Epithelial cell of alveolus of lung (primary cell): ENCODE data around the gene ADAMTS5. TPM values are rescaled to one million over a fixed set of nuclear protein-coding genes. Genes with fewer than 3 reads are reported as not detected.

Experiments used
- total RNA-seq: library from RNA; depleted of rRNA; stranded (reverse); fragments of >200 nt; gene quantifications from 2 replicates; pipeline ENCODE4 v1.2.1, GENCODE V29; 2015

ADAMTS5 gene
- total RNA-seq, result 0.65 and 55.5 TPM in 2 replicates

GRCh38 chr21:26967062-26967913 is at the start of gene ADAMTS5:
Gene ADAMTS5, minus strand, starts transcription at chr21:26967088. Its CDS starts 697 bp downstream, at chr21:26966391.

Other genes starting within 250 kb of the ADAMTS5 start
- 15.6 and 334 TPM in 2 replicates for gene ADAMTS1, start 121.7 kb downstream of the ADAMTS5 start, total RNA-seq